Measurements from ENCODE around the gene DMAP1.

- no peak for TF ChIP-seq CTCF (optimal IDR thresholded peaks at IDR 0.05 in 1 of 3, IDR thresholded peaks at IDR 0.05 in 1 of 3, conservative IDR thresholded peaks at IDR 0.05 in 1 of 3; ENCODE audit: extremely low read depth in 1 of 3, insufficient read depth in 2 of 3, low read length in 3 of 3)
- no peak for TF ChIP-seq EZH2 (IDR thresholded peaks at IDR 0.05; ENCODE audit: low read length)
Measured at GRCh38 chr1:44240802-44241671, 27.8 kb downstream of the DMAP1 start.
